HG02970 (cell line): ENCODE measurements around the gene ULK3.
A peak's percentile ranks its signal among the peaks of the same experiment; 100 is the strongest.

ENCODE experiments used
- ATAC-seq: cut with Tn5 transposase; IDR thresholded peaks from one replicate; pipeline ENCODE4 v1.9.1; 2021; ENCODE audit warnings: mild to moderate bottlenecking, moderate library complexity, moderate number of reproducible peaks; ENCODE audit not compliant: unreplicated experiment, low FRiP score

ULK3 gene

DNA sequence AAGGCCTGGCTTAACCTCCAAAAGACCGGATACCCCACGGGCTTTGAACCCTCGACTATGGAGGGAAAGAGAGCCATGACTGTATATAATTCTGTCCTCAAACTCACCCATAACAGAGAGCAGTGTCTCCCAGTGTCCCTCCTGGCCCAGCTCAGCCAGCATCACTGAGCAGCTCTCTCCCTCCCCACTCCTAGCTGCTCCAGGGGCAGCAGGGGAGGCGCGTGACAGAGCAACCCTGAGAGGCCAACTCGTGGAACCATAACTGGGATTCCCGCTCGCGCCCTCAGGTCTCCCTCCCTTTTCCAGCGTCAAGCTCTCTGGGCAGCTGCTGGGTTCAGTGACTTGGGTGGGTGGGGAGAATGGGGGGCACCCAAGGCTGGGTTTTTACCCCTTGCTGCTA is 17.1 kb downstream of the ULK3 start:
- no peak for ATAC-seq

DNA sequence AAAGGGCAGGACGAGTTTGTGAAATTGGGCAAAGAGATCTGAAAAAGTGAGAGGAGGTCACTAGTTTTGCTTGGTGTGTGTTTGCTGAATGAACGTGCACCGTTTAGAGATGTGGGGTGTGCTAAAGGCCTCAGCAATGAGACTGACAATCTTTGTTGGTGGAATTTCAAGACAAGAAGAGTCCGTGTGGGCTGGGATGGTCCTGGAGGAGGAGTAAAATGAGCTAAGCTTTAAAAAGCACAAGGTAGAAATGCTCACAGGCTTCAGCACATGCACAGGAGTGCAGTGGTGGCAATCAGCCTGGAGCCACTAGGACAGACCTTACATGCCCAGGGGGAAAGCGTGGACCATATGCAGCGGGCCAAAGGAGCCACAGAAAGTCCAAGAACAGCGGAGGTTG is 18.0 kb downstream of the ULK3 start:
- ATAC-seq: no peak

DNA sequence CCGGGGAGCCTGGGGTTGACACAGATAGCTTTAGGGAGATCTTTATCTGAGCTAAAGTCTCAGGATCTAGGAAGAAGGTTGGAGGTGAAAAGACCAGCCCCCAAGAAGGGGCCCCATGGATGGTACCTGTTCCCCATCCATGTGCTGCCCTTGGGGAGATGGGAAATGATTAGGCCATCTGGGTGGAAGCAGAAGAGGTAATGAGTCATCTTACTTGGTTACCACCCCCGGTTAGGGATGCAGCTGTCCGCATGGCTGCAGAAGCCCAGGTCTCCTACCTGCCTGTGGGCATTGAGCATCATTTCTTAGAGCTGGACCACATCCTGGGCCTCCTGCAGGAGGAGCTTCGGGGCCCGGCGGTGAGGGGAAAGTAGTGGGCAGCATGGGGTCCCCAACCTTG is 19.6 kb downstream of the ULK3 start:
- no peak for ATAC-seq

DNA sequence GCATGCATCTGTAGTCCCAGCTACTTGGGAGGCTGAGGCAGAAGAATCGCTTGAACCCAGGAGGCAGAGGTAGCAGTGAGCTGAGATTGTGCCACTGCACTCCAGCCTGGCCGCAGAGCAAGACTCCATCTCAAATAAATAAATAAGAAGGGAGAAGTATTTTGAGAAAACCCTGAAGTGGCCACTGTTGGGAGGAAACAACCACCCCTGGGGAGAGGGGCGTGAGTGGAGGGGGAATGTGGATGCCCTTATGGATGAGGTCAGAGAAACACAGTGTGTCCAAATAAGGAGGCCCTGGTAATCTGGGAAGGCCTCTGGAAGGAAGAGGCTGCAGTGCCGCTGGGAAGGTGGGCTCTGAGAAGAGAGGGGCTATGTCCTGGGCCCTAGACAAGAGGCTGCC is 20.7 kb downstream of the ULK3 start:
- ATAC-seq: no peak

DNA sequence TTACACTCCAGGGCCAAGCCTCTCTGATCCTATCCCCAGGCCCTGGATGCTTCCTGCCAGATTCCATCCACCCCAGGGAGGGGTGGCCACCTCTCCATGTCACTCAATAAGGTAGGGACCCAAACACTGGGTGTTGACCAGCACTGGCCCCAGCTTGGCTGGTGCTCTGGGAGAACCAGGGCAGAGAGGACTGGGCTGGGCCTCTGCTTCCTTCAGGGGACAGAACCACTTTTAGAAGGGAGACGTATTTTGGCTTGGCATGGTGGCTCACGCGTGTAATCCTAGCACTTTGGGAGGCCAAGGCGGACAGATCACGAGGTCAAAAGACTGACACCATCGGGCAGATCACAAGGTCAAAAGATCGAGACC is 21.2 kb downstream of the ULK3 start:
- ATAC-seq: no peak

DNA sequence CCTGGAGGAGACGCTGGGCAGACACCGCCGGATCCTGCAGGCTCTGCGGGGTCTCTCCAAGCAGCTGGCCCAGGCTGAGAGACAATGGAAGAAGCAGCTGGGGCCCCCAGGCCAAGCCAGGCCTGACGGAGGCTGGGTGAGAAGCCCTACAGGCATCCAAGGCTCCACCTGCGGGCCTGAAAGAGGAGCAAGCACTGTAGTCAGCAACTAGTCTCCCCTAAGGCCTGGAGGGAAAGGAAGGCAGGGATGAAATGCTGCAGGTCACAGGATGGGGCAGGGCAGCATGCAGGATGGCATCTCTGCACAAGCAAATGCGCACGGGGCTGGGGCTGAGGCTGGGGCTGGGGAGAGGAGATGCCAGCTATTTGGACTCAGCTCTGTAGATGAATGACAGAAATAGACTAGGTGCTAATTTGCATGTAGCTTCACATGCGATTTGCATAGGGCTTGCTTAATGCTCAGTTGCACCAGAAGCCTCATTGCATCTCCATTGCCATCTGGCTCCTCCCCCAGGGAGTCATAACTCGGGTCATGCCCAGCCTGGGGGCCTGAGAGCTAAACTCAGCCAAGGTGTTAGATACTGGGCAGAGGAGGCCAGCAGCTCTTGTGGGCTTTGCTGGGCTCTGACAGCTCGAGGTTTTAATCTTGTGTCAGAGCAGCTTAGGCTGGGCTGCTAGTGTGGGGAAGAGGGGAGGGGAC is 21.7 kb downstream of the ULK3 start:
- ATAC-seq: peak; percentile 45

DNA sequence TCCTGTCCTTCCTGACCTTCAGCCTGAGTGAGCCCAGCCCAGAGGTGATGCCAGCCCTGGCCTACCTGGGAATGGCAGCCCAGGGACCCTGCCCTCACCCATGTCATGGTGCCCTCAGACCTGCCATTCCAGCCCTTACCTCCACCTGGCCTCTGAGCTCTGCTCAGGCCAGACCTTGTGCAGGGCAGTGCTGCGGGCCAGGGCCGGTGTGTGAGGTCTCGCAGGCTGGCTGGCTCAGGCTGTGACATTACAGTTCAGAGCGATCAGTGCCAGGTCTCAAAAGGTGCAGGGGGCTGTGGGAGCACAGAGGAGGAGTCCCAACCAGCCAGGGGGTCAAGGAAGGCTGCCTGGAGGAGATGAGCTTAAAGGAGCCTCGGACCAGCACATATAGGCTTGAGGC is 22.9 kb downstream of the ULK3 start:
- ATAC-seq: no peak

DNA sequence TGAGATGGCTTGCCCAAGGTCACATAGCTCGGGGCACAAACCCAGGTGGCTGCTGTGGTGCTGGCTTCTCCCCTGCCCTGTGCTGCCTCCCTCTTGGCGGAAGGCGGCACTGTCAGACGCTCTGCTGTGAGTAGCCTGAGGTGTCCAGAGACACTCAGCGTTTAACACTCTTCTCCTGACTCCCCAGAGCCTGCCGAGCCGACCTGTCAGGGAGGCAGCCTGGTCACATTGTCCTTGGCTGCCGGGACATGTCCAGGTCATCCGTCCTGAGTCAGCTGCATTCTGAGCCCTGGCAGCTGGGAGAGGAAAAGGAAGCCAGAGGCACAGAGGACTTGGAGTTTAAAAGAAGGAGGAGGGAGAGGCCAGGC is 25.6 kb downstream of the ULK3 start:
- ATAC-seq: no peak

DNA sequence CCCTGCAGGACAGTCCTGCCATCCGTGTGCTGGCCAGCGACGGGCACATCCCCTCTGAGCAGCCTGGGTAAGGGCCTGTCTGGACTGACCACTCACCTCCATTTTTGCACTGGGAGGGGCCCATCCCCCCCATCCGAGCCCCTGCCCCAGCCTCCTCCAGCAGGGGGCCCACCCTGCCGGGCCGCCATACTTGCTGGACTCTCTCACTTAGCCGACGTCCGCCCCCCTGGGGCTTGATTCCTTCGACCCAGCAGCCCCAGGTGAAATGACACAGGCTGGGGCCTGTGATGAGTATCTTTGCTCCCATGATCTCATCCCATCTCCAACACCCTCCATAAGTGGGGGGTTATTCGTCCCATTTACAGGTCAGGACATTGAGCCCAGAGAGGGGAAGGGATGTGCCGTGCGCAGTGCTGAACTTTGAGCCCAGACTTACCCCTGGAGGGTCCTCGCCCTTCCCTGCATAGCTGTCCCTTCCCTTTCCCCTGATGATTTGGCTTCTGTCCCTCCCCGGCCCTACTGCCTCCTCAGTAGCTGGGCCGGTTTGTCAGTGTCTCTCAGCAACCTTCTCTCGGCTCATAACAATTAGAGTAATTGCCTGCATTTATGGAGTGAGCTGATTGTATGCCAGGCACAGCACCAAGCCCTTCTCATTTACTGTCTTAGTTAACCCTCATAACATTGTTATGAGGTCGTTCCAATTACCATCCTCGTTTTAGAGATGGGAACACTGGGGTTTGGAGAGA is 26.2 kb downstream of the ULK3 start:
- ATAC-seq: no peak

DNA sequence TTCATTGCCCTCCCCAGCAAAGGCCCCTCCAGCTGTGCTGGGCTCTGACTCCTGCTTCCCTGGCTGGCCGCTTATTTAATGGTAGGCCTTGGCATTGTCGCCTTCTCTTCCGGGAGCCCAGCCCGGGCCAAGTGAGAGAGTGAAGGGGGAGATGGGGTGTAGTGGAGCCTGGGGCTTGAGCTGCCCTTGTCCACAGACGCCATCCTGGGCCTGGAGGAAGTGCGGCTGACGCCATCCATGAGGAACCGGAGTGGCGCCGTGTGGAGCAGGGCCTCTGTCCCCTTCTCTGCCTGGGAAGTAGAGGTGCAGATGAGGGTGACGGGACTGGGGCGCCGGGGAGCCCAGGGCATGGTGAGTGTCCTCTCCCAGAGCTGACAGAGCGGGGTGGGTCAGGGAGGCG is 27.0 kb downstream of the ULK3 start:
- no peak for ATAC-seq

DNA sequence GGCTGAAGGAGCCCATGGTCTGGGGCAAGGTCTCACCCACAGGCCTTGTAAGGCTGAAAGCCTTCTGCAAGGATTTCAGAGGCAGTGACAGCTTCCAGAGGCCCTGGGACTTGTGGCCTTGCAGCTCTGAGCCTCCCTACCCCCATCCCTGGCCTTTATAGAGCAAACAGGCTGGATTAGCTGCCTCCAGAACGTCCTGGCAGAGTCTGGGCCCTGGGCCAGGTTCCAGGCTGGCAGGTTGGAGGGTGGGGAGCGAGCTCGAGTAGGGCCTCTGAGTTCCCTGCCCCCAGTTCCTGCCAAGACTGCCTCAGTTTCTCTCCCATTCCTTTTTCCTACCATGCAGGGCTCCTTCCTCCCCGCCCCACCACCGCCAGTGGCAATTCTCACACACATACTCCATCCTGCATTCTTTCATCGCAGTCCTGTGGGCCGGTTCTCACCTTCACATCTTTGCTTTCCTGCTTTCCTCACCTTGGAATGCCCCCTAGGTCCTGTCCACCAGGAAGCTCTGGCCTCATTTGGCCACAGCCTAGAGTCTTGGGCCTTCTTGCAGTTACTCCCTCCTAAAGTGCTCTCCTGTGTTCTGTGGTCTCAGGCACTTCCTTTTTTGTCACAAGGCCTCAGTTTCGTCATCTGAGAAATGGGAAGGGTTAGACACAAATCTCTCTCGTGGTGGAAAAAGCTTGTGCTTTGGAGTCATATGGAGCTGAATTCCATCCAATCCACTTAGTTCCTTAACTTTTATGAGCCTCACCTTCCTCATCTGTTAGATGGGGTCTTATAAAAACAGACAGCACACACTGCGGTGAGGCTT is 27.6 kb downstream of the ULK3 start:
- no peak for ATAC-seq

DNA sequence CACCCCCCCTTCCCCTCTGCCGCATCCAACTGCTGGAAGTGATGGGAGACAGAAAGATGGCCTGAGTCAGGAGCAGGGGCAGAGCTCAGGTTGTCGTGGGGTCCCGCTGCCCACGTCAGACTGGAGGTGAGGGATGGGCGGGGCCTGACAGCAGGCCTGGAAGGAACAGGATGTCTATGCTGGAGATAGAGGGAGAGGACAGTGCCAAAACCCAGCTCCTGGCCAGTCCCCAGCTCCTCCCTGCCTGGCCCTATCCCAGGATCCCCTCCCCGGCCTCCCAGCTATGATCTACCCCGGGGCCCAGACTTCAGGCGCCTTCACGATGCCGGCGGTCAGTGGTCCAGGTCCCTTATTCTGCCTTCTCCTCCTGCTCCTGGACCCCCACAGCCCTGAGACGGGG is 30.4 kb downstream of the ULK3 start, which contains the start of gene LMAN1L:
TSS of gene LMAN1L (plus strand) at position 303 of the 400 bp plus-strand sequence. CDS start at position 323, 20 bp downstream.
- no peak for ATAC-seq

DNA sequence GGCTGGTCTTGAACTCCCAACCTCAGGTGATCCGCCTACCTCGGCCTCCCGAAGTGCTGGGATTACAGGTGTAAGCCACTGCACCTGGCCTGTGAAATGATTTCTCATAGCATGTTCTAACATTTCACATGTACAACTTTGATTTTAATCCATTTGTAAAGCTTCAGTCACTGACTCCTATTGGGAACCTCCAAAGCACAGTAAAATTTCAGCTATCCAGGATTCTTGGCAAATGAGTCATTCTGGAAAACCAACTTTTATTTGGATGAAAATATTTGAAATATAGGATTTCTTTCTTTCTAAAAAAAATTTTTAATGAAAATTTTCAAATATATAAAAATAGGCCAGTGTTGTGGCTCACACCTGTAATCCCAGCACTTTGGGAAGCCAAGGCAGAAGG is 33.0 kb downstream of the ULK3 start:
- ATAC-seq: no peak

DNA sequence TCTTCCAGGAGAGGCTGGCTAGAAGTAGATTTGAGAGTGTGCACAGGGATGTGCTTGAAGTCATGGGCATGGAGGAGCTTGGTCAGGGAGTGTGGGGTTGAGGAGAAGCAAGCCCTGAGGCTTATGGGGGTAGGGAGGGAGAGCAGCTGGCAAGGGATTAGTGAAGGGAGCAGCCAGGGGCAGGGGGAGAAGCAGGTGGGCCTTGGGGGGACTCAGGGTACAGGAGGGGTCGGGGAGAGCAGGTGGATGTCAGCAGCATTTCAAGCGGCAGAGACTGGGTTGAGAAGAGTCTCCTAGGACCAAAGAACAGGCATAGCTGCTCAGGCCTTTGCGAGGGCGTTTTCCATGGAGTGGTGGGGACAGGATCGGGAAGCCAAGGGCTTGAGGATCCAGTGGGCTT is 33.7 kb downstream of the ULK3 start:
- no peak for ATAC-seq

DNA sequence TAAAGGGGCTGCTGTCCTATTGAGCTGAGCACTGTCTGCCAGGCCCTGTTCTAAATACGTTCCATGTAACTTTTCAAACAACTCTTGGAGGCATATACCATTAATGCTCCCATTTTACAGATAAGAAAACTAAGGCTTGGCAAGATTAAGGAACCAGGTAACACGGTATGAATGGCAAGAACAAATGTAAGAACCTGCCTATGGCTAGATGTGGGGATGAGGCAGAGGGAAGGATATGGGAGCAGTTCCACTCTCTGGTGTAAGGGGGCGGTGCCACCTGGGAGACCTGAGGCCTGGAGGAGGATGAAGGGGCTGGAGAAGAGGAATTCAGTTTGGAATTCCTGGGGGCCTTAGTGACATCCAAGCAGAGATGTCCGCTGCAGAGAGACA is 34.1 kb downstream of the ULK3 start:
- no peak for ATAC-seq

DNA sequence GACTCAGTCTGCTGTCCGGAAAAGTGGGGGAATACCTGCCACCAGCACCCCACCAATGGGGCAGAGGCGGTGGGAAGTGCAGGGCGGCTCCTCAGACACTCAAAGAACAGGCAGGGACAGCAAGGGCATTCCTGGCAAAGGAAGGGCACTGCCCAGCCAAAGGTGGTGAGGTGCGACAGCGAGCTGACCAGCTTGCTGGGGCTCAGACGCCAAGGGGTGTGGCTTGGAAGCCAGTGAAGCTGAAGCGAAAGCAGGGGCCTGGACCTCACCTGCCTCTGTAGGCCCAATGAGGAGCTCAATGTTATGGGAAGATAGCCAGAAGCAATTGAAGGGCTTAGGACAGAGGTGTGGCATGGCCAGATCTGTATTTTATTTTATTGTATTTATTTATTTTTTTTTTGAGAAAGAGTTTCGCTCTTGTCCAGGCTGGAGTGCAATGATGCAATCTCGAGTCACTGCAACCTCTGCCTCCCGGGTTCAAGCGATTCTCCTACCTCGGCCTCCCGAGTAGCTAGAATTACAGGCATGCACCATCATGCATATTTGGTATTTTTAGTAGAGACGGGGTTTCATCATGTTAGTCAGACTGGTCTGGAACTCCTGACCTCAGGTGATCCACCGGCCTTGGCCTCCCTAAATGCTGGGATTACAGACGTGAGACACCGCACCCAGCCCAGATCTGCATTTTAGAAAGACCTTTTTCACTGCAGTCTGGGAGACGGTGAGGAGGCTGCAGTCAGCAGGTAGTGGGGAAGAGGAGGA is 34.7 kb downstream of the ULK3 start:
- ATAC-seq: no peak

DNA sequence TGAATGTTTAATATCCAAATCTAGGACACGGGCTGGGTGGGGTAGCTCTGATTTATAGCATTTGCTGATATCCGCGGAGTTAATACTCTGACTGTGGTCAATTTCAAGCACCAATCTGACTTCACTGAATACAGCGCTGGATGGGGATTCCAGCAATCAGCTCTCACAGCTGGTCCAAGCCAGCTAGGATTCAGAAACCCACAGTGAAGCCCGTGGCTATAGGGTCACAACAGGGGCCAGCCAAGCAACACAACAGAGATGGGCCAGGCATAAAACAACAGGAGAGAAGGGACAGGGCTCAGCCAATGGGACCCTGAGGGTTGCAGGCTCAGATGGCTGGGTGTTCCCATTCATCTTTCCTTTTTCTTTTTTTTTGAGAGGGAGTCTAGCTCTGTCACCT is 35.7 kb downstream of the ULK3 start:
- no peak for ATAC-seq

DNA sequence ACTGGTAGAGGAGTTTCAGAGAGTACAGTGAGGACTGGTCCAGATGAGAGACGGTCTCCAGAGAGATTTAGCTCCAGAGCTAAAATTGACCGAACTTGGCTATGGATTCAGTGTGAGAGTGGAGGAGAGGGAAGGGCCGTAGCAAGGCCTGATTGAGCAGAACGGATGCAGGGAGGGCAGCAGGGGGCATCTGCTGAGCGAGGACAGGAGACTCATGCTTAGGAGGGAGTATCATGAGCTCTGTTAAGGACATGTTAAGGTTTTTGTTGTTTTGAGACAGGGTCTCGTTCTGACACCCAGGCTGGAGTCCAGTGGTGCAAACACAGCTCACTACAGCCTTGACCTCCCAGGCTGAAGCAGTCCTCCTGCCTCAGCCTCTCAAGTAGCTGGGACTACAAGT is 38.0 kb downstream of the ULK3 start:
- no peak for ATAC-seq

DNA sequence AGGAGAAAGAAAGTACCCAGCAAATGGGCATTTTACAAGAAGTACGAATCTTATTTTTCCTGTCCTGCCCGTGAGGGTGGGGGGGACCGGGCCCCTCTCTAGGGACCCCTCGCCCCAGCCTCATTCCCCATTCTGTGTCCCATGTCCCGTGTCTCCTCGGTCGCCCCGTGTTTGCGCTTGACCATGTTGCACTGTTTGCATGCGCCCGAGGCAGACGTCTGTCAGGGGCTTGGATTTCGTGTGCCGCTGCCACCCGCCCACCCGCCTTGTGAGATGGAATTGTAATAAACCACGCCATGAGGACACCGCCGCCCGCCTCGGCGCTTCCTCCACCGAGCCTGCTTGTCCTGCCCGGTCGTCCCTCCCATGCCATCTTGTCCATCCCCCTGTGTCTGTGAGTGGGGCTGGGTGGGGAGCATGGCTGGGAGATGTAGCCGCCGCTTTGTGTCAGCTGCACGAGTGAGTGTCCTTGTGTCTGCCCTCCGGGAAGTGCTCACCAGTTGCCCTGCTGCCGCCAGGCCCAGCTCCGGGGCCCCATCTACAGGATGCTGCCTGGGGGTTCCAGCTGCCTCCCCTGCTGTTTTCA is 40.0 kb downstream of the ULK3 start:
- ATAC-seq: no peak

DNA sequence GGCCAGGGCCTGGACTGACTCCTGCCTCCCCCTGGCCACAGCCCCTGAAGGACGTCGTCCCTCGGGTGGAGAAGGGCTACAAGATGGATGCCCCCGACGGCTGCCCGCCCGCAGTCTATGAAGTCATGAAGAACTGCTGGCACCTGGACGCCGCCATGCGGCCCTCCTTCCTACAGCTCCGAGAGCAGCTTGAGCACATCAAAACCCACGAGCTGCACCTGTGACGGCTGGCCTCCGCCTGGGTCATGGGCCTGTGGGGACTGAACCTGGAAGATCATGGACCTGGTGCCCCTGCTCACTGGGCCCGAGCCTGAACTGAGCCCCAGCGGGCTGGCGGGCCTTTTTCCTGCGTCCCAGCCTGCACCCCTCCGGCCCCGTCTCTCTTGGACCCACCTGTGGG is 40.7 kb downstream of the ULK3 start:
- no peak for ATAC-seq
